GM12878 (cell line): ENCODE data around the gene SLC51A. TPM values are rescaled to one million over a fixed set of nuclear protein-coding genes. Genes with fewer than 3 reads are reported as not detected.

Experiments used
- ATAC-seq: fragments of 200-7000 bp; cut with Tn5 transposase; 3 replicates; pipeline ENCODE4 v1.9.1; 2020; ENCODE audit warnings: mild to moderate bottlenecking, moderate library complexity
- BruUV-seq: library from RNA; stranded (reverse); fragments of 400-500 nt; replicated peaks from 2 replicates; lab custom pipeline; 2021; lab: Mats Ljungman, UMichigan
- CTCF ChIA-PET: fragments of 300-600 bp; sonication (Branson Sonifier 250); formaldehyde crosslinking; extraction: SDS; loops from one replicate; lab custom pipeline; 2021; ENCODE audit warnings: inconsistent platforms; lab: Yijun Ruan, JAX
- POLR2A ChIA-PET: fragments of 350-600 bp; formaldehyde crosslinking; extraction: SDS; loops from one replicate; lab custom pipeline; 2021; ENCODE audit warnings: inconsistent platforms; lab: Charles Lee
- RAD21 ChIA-PET: fragments of 300-600 bp; sonication (Branson Sonifier 250); formaldehyde crosslinking; loops from one replicate; lab custom pipeline; 2023; ENCODE audit warnings: antibody characterized with exemption; ENCODE audit not compliant: unreplicated experiment; lab: Charles Lee
- SMC1A ChIA-PET: fragments of 300-600 bp; sonication (Branson Sonifier 250); formaldehyde crosslinking; loops from one replicate; lab custom pipeline; 2023; ENCODE audit not compliant: unreplicated experiment, uncharacterized antibody; lab: Charles Lee
- DNase-seq: peaks from one replicate; pipeline ENCODE4 v3.0.0-alpha.2; 2011; ENCODE audit warnings: low read depth, low spot score
- FAIRE-seq: peaks from 3 replicates; lab custom pipeline; 2011; peaks lifted over from hg19 to GRCh38; lab: Jason Lieb, UNC
- H2AFZ ChIP-seq: 2 replicates; pipeline ENCODE4 v1.6.0; 2011; ENCODE audit warnings: low read depth, low read length, control low read depth; ENCODE audit not compliant: control insufficient read depth
- H3K27ac ChIP-seq: 2 replicates; pipeline ENCODE4 v1.5.1; 2011; ENCODE audit warnings: control low read depth; ENCODE audit not compliant: control insufficient read depth, insufficient read depth
- H3K27me3 ChIP-seq, 2 experiments: replicated peaks in 1 of 2; 2 replicates each; pipeline versions ENCODE4 v1.6.0 to v1.6.1; 2011; ENCODE audit warnings: low read length in 1 of 2; ENCODE audit not compliant: control insufficient read depth in 2 of 2, insufficient read depth in 2 of 2
- H3K36me3 ChIP-seq, 2 experiments: 2 replicates each; pipeline ENCODE4 v1.5.1; 2011; ENCODE audit warnings: low read length in 1 of 2; ENCODE audit not compliant: control insufficient read depth in 2 of 2, insufficient read depth in 2 of 2
- H3K4me1 ChIP-seq: 2 replicates; pipeline ENCODE4 v1.6.1; 2011; ENCODE audit warnings: mild to moderate bottlenecking, low read length, moderate library complexity, mixed read lengths; ENCODE audit not compliant: control insufficient read depth, insufficient read depth
- H3K4me2 ChIP-seq: 2 replicates; pipeline ENCODE4 v1.6.0; 2011; ENCODE audit warnings: control low read depth; ENCODE audit not compliant: control insufficient read depth, insufficient read depth
- H3K4me3 ChIP-seq: fragments of 200-600 bp; sonication (generic); 2 replicates; pipeline ENCODE4 v1.5.1; 2016
- H3K79me2 ChIP-seq: 2 replicates; pipeline ENCODE4 v1.6.0; 2011; ENCODE audit warnings: low read length; ENCODE audit not compliant: control insufficient read depth, insufficient read depth
- H3K9ac ChIP-seq: 2 replicates; pipeline ENCODE4 v1.8.0; 2011; ENCODE audit warnings: low read length, control low read depth, mixed read lengths; ENCODE audit not compliant: control insufficient read depth, insufficient read depth
- H3K9me3 ChIP-seq: replicated peaks from 3 replicates; pipeline ENCODE4 v1.5.1; 2011; ENCODE audit warnings: mild to moderate bottlenecking, low read length; ENCODE audit not compliant: control insufficient read depth, insufficient read depth
- H4K20me1 ChIP-seq: 2 replicates; pipeline ENCODE4 v1.6.0; 2011; ENCODE audit not compliant: control insufficient read depth, insufficient read depth
- E2F4 ChIP-seq: IDR thresholded peaks from 2 replicates; pipeline ENCODE4 v1.6.1; 2012; ENCODE audit warnings: low read depth, low read length, improper control_type of control experiment
- EGR1 ChIP-seq, 2 experiments: IDR thresholded peaks; 1 replicate in 1 of 2; 2 replicates in 1 of 2; pipeline ENCODE4 v1.6.1; 2011 to 2012; ENCODE audit warnings: low read depth in 2 of 2, low read length in 2 of 2, borderline replicate concordance in 1 of 2, mild to moderate bottlenecking in 1 of 2, moderate library complexity in 1 of 2
- GATAD2B ChIP-seq: fragments of 450-650 bp; conservative IDR thresholded peaks from 2 replicates; pipeline ENCODE4 v1.6.1; 2017; ENCODE audit warnings: low read depth, mild to moderate bottlenecking, moderate library complexity
- PKNOX1 ChIP-seq: fragments of 450-650 bp; IDR thresholded peaks from 2 replicates; pipeline ENCODE4 v1.6.1; 2016; ENCODE audit warnings: mild to moderate bottlenecking
- POLR2AphosphoS2 ChIP-seq: IDR thresholded peaks from 2 replicates; pipeline ENCODE4 v1.6.1; 2011; ENCODE audit warnings: low read depth, mild to moderate bottlenecking, low read length, improper control_type of control experiment, moderate library complexity
- SP1 ChIP-seq: IDR thresholded peaks from one replicate; pipeline ENCODE4 v1.6.1; 2011; ENCODE audit warnings: low read depth, low read length
- ZZZ3 ChIP-seq: IDR thresholded peaks from 2 replicates; pipeline ENCODE4 v1.6.1; 2011; ENCODE audit warnings: low read depth; ENCODE audit not compliant: control insufficient read depth, insufficient read length
- WGBS: methylation state at CpG from one replicate; pipeline ENCODE4 v1.1.6; 2016; ENCODE audit warnings: low lambda C conversion rate; ENCODE audit not compliant: insufficient replicate concordance, insufficient coverage; ENCODE audit errors: missing lambda C conversion rate; 5-methylcytosine and 5-hydroxymethylcytosine counted together
- in situ Hi-C: fragments of 300-500 bp; cut with MboI; formaldehyde crosslinking; loops from 9 replicates; pipeline ENCODE4 v1.14.3; 2018; ENCODE audit warnings: mixed read lengths
- intact Hi-C: fragments of 100-400 bp; cut with micrococcal nuclease; formaldehyde crosslinking; loops from one replicate; pipeline ENCODE4 v1.14.2; 2022; ENCODE audit not compliant: unreplicated experiment
- polyA plus RNA-seq, 11 experiments: library from polyadenylated mRNA; depleted of rRNA in 4 of 11; unstranded in 6 of 11; stranded (reverse) in 5 of 11; fragments of >200 nt; fragmentation: Nextera tagmentation in 4 of 11; fragmentation: Illumina TruSeq in 1 of 11; extraction: Ambion mirVana in 4 of 11; extraction: Trizol in 1 of 11; gene quantifications; 1 replicate in 1 of 11; 2 replicates in 10 of 11; pipeline versions ENCODE4 v1.2.1 to v1.2.3, GENCODE V29; 2011 to 2016; ENCODE audit warnings: inconsistent platforms in 2 of 11, missing spikeins in 2 of 11, low read depth in 1 of 11
- total RNA-seq, 4 experiments: library from RNA; depleted of rRNA in 3 of 4; stranded (reverse); fragments of >200 nt in 3 of 4; fragmentation: Illumina TruSeq in 1 of 4; extraction: Trizol in 1 of 4; gene quantifications; 2 replicates each; pipeline versions ENCODE4 v1.2.1 to v1.2.3, GENCODE V29; 2013 to 2021

SLC51A gene
- total and polyA plus RNA-seq, 10 of the 15 experiments (the other 5 are each of a cell fraction or from before 2014, with no cell fraction given): 0.99 to 3.9 (median 2.2) TPM; not detected in 6

GRCh38 chr3:196272826-196273225 is 56.5 kb downstream of the SLC51A start:
- Histone ChIP-seq H3K79me2 (peaks cover 41% of the 10 kb centered on the region), H2AFZ (no peak overlapping the region), H3K27ac (no peak overlapping the region), H3K4me2 (no peak overlapping the region), H3K27me3 (no peaks in the 10 kb centered on the region), H4K20me1 (no peaks in the 10 kb centered on the region), H3K4me1 (peaks cover 35% of the 10 kb centered on the region), H3K36me3 (peaks cover 4 to 8% of the 10 kb centered on the region in 2 experiments; a peak in 3 of 4 replicates), H3K4me3 (no peak overlapping the region), H3K9ac (no peak overlapping the region), H3K9me3 (no peaks in the 10 kb centered on the region; the same call in 2 of the 3 replicates)
- in situ Hi-C loops (no loop called here), intact Hi-C loops (no loop called here)
- TF ChIP-seq E2F4 (no peak), EGR1 (IDR thresholded peaks at IDR 0.05; ENCODE audit: borderline replicate concordance in 1 of 2, low read depth in 2 of 2, low read length in 2 of 2) (no peak), POLR2AphosphoS2 (no peak), ZZZ3 (no peak), SP1 (no peak), PKNOX1 (no peak), GATAD2B (no peak)
- SMC1A ChIA-PET: interaction anchor here (1.0 to 1.5 kb wide), 3 partner anchors 9 to 97 kb away, joined by 3 to 6 read pairs (median 3); no protein-coding TSS in a partner anchor
- no peak for ATAC-seq
- CTCF ChIA-PET: interaction anchor here (0.6 to 1.5 kb wide), 4 partner anchors 8 to 186 kb away, joined by 3 to 6 read pairs (median 4); no protein-coding TSS in a partner anchor
- BruUV-seq: no TSS peak
- RAD21 ChIA-PET: interaction anchor here (0.5 to 1.7 kb wide), 2 partner anchors 11 to 13 kb away, joined by 3 to 4 read pairs; no protein-coding TSS in a partner anchor
- no peak for DNase-seq
- POLR2A ChIA-PET: interaction anchor here (1.0 to 1.9 kb wide), 3 partner anchors 9 to 30 kb away, joined by 3 to 7 read pairs (median 4); no protein-coding TSS in a partner anchor
- WGBS: 97% methylated on average over 14 of the region's 14 CpGs
- FAIRE-seq: no peak
